Measurements from ENCODE around the gene RARS1.

DNA sequence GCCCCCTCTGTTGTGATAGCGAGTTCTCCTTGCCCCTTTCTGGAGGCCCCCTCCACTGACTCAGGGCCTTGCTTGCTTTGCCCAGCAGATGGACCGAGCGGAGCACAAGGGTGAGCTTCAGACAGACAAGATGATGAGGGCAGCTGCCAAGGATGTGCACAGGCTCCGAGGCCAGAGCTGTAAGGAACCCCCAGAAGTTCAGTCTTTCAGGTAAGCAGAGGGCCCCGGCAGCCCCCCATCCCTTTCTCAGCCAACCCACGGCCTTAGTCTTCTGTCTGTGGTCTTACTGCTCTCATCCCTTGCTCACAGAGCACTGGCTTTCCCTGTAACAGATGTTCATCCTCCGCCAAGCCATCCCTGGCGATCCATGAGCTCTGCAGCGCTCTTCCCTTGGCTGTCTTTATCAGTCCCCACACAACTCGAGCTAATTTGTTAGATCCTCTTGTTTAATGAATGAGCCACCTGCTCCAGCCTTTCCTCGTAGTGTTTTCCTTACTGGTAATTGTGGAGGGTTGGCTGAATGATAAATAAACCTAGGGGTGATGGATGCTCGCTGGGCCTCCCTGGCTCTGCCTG is 18.4 kb upstream of the RARS1 start:
- no peak for TF ChIP-seq POLR2AphosphoS5 (IDR thresholded peaks at IDR 0.05)
- TF ChIP-seq, protein P1, sequence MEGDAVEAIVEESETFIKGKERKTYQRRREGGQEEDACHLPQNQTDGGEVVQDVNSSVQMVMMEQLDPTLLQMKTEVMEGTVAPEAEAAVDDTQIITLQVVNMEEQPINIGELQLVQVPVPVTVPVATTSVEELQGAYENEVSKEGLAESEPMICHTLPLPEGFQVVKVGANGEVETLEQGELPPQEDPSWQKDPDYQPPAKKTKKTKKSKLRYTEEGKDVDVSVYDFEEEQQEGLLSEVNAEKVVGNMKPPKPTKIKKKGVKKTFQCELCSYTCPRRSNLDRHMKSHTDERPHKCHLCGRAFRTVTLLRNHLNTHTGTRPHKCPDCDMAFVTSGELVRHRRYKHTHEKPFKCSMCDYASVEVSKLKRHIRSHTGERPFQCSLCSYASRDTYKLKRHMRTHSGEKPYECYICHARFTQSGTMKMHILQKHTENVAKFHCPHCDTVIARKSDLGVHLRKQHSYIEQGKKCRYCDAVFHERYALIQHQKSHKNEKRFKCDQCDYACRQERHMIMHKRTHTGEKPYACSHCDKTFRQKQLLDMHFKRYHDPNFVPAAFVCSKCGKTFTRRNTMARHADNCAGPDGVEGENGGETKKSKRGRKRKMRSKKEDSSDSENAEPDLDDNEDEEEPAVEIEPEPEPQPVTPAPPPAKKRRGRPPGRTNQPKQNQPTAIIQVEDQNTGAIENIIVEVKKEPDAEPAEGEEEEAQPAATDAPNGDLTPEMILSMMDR (IDR thresholded peaks at IDR 0.05) = no peak
- no peak for TF ChIP-seq EP300 (IDR thresholded peaks at IDR 0.05)

Measured in gastroesophageal sphincter (tissue), 3 donors.